Activated CD4-positive, alpha-beta T cell treated with anti-CD3 and anti-CD28 coated beads, Interleukin-2, amount 50 U/mL, for 48 hours (primary cell): Measurements from ENCODE around the gene FBXW11.
"Not testable (repeated sequence)": the region's sequence is repeated elsewhere in the genome, so short reads cannot be mapped to it uniquely, and the experiment has no call there.

ENCODE experiments used
- DNase-seq, 2 experiments: peaks; one replicate each; pipeline ENCODE4 v3.0.0-alpha.2; 2020

Gene FBXW11

DNA sequence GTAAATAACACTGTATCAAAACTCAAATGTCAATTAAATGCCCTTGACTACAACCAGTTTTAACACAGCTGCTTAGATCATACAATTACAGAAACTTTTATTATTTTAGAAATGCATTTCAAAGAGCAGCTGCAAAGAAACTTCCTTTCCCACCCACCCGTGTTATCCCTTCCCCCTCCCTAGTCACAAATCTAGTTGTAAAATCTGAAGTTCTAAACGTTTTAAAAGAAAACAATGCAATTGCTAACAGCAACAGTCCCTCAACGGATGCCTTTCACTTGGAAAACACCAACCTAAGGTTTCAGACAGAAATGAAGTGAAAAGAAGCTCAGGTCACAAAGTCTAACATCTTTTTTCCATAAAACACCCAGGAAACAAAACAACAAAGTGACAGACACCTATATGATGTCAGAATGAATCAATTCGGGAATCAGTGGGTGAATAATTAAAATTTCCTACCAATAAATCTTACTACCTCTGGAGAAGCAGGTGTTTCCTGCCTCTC lies 100.3 kb downstream of the FBXW11 start:
- DNase-seq = no peak

DNA sequence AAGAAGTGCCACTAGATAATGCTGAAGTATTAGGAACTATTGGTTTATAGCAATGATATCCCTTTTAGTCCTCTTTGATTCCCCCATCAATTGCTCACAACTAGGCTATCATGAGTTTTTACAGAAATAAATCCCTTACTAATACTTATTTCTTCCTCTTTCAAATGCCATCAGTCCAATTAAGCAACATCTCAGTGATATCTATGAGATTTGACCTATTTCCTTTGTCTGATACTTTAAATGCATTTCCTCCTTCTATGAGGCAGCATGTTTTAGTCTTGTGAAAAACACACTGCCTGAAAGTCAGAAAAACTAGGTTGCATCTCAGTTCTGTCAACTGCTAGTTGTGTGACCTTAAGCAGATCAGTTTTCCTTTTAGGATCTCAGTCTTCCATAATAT lies 101.6 kb downstream of the FBXW11 start:
- no peak for DNase-seq

DNA sequence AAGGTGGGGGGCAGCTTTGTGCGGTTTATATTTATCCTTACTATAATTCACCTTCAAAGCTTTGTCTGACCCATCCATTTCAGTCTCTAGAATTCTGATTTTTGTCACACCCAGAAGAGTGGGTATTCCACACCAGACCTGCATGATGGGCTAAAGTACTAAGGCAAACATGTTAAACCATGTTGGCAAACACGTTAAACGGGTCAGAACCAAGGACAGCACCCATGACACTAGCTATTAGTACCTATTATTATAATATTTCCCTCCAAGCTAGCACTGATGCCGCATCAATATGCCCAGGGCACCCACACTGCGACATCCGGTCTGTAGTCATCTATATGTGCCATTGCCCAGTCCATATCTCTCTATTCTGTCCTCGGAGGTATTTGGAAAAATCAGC lies 104.7 kb downstream of the FBXW11 start:
- DNase-seq = no peak

DNA sequence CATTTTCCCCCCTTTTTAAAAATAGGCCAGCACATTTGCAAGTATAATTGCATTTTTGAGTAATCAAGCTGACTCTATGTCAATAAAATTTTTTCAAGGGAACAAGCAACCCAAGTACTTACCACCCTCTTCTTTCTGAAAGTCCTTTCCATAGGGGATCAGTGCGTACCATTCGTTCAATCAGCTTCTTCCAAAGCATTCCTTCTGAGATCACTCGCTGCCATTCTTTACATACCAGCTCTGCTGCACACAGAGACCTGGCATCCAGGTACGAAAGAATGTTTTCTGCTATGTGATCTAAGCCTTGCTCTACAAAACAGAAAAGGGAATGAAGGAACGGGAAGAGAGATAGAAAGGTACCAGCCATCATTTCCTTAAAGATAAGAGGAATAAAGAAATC lies 106.6 kb downstream of the FBXW11 start:
- no peak for DNase-seq

DNA sequence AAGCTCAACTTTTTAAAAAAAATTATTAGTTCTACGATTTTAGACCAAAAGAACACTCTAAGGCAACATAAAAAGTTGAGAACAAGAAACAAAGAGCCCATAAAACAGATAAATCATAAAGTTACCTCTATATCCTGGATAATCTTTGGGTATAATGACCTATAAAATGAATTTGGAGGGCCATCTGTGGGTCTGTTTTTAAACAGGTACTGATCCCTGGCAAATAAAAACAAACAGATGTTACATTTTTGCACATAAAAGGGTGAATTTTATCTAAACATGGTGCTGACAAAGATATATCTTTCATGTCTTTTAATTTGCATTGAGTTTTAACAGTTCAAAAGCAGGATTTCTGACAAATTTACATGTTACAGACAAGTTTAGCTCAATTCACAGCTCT lies 107.6 kb downstream of the FBXW11 start:
- no peak for DNase-seq

GRCh38 chr5:171898386-171898785 lies 108.1 kb downstream of the FBXW11 start:
- no peak for DNase-seq

DNA sequence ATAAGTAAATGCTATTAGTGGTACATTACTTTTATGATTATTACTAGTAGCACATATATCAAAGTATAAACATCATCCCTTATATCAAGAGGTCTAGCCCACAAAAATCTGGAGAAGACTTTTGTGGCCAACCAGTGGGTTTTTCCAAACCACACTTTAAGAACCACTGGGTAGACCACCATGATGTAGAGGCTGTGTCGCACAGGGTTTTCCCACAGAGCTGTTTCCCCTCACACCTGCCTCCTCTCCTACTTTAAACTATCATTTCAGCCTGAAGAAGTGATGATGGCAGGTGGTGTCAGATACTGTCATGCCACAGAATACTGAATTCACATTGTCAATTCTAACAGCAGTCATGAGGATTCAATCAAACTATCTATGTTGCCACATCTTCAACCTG lies 109.2 kb downstream of the FBXW11 start:
- DNase-seq = no peak

DNA sequence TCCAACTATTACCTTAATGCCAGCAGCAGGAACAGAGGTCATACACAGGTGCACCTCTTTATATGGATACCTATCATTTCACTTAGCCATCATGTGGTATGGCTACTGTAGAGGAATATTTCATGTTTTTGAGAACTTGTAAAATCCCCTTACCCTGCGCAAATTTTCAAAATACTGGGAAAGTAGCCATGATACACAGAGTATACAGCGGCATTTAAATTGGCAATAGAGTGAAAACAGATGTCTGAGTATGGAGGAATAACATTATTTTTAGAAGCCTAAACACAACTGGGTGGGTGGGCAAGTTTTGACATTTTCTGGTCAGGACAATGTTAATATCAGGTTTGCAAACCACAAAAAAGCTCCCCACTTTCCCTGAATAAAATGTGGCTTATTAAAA lies 111.4 kb downstream of the FBXW11 start:
- no peak for DNase-seq

DNA sequence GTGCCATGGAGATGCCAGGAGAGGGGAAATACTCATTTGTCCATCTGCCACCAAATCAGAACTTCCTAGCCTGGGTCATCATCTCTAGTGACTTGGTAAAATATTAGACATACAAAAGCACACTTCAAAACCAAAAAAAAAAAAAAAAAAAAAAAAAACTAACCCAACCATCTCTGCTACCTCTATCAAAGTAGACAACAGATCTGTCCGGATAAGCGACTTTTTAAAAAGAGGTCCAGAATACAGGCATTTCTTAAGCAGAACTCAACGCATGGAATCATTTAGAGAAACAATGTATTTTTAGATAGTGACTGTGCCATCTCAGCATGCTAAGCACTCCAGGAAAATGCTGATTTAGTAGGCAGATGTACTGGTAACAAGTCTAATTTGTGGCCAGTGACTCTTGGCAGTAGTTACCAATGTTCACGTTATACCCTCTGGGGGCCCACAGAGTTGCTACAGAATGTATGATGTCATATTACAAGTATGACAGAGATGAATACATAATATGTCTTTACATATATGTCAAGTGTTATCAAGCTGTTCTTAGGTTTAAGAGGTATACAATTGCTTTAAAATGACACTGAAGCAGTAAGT lies 113.0 kb downstream of the FBXW11 start:
- DNase-seq = no peak

DNA sequence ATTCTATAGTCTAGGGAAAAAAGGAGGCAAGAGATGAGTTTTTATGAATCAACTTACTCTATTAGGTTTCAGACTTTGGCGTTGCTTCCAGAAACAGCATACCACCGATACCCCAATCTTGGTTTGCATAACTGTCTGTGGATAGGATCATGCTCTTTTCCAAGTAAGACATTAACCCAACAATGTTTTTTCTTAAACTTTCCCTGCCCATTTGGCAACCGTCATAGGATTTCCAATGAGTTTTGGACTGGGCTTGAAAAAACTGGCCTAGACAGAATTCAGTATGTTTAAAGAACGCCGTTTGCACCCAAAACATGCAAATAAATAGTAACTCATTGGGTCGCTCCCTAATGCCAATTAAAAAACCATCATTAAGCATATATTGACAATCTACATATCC lies 114.8 kb downstream of the FBXW11 start:
- no peak for DNase-seq

- DNase-seq = no peak
Measured at GRCh38 chr5:171891150-171891549, 115.3 kb downstream of the FBXW11 start.

- DNase-seq = no peak
Measured at GRCh38 chr5:171888051-171888481, 118.4 kb downstream of the FBXW11 start.

DNA sequence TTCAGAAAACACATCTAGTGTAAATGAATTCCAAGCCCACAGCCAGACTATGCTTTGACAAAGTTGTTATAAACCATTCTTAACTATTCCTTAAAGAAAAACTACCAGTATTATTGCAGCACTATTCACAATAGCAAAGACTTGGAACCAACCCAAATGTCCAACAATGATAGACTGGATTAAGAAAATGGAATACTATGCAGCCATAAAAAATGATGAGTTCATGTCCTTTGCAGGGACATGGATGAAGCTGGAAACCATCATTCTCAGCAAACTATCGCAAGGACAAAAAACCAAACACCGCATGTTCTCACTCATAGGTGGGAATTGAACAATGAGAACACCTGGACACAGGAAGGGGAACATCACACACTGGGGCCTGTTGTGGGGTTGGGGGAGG lies 120.4 kb downstream of the FBXW11 start:
- DNase-seq = not testable (repeated sequence)

DNA sequence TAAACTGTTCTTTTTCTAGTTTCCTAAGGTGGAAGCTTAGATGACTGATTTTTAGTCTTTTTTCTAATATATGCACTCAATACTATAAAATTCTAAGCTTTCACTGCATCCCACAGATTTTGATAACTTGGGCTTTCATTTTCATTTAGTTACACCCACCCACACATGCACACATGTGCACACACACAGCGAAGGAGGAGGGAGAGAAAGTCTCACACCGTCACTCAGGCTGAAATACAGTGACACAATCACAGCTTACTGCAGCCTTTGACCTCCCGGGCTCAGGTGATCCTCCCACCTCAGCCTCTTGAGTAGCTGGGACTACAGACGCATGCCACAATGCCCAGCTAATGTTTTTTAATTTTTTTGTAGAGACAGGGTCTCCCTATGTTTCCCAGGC lies 124.3 kb downstream of the FBXW11 start:
- DNase-seq = peak; percentile 15 to 35

DNA sequence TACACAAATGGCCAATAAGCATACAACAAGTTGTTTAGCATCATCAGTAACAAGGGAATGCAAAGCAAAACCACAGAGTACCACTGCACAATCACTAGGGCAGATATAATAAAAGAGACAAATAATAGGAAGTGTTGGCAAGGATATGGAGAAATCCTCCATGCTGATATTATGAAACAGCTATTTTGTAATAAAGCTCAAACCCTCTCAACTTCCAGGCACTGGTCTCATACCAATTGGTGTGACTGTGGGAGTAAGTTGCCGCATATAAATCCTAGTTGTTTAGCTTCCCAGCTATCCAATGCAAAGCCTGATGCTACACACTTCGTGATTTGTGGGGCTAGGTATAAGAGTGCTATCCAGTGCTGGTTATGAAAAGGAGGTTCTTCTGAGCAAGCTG lies 132.2 kb downstream of the FBXW11 start:
- DNase-seq = no peak

DNA sequence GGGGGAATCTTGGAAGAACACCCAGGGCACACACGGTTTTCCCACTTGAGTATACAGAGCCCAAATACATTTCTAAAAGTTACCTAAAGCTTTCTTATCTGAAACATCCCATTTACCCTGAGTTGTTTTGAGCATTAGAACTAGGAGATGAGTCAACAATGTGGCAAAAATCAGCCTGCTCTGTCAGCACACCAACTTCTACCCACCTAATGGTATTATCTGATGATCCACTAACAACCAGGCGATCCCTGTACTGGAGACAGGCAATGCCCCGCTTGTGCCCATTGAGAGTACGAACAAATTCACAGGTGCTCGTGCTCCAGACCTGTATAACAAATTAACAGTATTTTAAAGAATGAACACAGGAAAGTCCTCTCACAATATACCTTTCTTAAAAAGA lies 133.8 kb downstream of the FBXW11 start:
- DNase-seq = no peak

DNA sequence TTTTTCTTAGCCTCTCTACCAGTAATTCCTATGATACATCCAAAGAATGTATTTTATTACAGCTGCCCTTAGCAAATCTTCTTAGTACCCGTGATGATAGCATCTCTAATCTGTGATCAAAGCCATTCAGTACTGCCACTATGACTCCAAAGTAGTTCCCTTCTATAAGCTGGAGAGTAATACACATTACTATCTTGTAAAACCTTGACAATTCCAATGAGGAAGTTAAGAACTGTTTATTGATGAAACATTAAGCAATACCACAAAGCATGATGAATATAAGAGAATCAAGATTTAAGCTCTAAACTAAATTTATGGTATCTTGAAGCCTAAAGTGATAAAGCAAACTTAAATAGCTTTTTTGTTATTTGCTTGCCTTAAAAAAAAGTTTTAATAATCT lies 134.7 kb downstream of the FBXW11 start:
- DNase-seq = no peak

DNA sequence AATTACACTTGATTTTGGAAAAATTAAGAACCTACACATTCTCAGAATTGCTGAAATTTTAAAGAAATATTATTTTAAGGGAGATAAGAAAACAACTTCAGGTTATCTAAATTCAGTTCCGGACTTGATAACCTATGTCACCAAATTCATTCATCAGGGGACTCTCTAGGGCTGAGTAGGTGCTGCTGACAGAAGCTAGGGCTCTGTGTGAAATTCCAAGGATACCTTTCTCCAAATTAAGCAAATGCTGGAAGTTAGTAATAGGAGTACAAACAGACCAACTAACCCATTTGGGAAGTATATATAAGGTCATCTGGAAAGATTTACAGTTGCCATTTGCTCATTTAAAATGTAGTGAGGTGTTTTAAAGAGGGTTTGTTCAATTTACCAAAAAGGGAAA lies 136.5 kb downstream of the FBXW11 start:
- DNase-seq = no peak

DNA sequence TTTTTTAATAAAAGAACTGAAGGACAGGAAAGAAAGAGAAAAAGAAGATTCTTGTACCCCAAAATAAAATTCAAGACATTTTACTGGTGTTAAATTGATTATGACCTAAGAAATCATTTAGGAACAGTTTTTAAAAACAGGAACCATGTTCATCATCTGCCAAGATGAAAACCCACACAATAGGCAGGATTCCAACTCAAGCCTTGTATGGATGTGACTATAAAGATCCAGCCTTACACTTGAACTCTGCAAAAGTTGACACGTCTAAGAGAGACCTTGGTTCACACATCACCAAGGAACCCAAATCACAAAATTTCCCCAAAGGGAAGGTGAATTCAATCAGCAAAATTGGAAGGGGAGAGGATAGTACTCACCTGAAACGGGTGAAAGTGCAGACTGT lies 138.2 kb downstream of the FBXW11 start:
- DNase-seq = no peak

DNA sequence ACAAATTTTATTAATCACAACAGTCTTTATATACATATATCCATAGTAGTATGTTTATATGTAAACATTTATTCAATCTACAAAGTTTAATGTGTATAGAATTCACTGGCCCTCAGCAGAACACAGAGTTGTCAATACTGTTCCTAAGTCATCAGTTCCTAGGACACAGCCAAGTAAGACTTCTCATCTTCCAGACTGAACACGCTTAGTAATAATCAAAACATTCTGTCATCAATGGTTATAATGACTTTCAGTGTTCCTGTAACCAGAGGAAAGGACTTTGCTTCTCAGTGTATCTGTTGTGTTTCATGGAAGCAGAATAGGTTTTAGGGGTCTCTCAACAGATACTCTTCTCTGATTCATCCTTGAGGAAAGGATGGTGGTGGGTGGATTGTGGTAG lies 138.7 kb downstream of the FBXW11 start:
- DNase-seq = no peak

DNA sequence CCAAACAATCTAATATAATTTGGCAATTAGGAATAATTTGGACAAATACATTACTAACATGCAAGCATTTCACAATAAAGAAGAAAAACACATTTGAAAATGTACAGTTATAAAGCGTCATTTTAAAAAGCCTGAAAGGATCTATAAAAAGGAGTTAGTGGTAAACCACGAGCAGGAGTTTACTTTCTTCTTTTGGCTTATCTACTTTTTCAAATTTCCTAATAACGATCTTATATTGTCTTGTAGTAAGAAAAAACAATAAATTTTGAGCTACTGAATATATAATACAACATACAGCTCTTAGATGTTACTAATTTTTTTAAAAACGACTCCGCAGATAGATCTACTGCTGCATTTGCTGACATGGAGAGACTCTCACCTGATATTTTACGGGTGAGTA lies 141.0 kb downstream of the FBXW11 start:
- no peak for DNase-seq

DNA sequence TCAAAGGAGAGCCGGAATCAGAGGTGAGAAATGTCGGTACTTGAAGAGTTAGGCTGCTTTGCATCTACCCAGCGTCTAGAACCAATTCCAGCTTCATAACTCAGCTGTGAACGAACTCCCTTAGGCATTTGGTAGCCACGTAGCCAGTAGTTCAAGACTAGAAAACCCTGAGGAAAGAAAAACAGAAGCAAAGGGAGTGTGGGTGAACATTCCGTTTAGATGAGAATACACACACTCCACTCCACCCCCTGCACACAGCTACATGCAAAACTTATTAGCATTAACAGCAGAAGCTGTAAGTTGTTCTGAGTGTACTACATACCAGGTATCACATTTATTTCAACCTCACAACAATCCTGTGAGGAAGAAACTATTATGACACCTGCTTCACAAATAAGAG lies 142.5 kb downstream of the FBXW11 start:
- no peak for DNase-seq

GRCh38 chr5:171862624-171863023 lies 143.8 kb downstream of the FBXW11 start:
- DNase-seq = no peak

- no peak for DNase-seq
Measured at GRCh38 chr5:171861381-171861780, 145.1 kb downstream of the FBXW11 start.

GRCh38 chr5:171858303-171858702 lies 148.1 kb downstream of the FBXW11 start:
- DNase-seq = peak in 1 of 2 experiments; percentile 7

DNA sequence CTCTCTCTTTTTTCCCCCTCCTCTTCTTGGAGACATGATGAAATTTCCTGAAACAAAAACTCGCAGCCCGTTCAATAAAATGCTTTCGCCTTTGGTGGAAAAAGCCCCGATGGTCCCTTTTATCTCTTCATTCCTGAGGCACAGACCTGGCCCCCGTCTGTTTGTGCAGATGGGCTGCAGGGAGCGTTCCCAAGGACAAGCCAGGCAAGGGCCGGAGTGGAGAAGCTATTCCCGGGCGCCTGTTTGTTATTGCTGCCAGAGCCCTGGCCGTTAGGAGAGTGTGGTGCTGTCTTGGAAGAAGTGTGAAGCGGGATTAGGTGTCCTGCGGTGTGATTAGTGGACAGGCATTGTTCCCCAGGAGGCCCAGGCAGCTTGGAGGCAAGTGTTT lies 149.0 kb downstream of the FBXW11 start:
- no peak for DNase-seq
